ENCODE results near the gene GLIS1.

GRCh38 chr1:53530550-53530949 is 208.4 kb downstream of the GLIS1 start:
- no peak for TF ChIP-seq BRCA1 (IDR thresholded peaks at IDR 0.05; ENCODE audit: low read depth, low read length)
- no peak for TF ChIP-seq MTA3 (IDR thresholded peaks at IDR 0.05; ENCODE audit: borderline replicate concordance, low read length)
- no peak for TF ChIP-seq SMAD1 (IDR thresholded peaks at IDR 0.05; ENCODE audit: low read depth, partially characterized antibody)
- TF ChIP-seq YBX1 (IDR thresholded peaks at IDR 0.05), result no peak

Data from GM12878 (cell line).